Astrocyte (in vitro differentiated cells and primary cell): ENCODE measurements around the gene TAGLN2. TPM values are rescaled to one million over a fixed set of nuclear protein-coding genes. Genes with fewer than 3 reads are reported as not detected.

ENCODE experiments used
- DNase-seq: peaks from one replicate; pipeline ENCODE4 v3.0.0-alpha.2; 2010; ENCODE audit warnings: low read depth
- FAIRE-seq: peaks from 2 replicates; lab custom pipeline; 2011; peaks lifted over from hg19 to GRCh38; lab: Jason Lieb, UNC
- H2AFZ ChIP-seq: 2 replicates; pipeline ENCODE4 v1.6.0; 2012; ENCODE audit warnings: low read depth, low read length, inconsistent platforms
- H3K27ac ChIP-seq: 2 replicates; pipeline ENCODE4 v1.5.1; 2011; ENCODE audit warnings: low read depth, low read length, inconsistent platforms
- H3K27me3 ChIP-seq: 2 replicates; pipeline ENCODE4 v1.6.0; 2011; ENCODE audit warnings: low read length, inconsistent platforms; ENCODE audit not compliant: insufficient read depth
- H3K36me3 ChIP-seq: 2 replicates; pipeline ENCODE4 v1.5.1; 2011; ENCODE audit warnings: low read length, inconsistent platforms; ENCODE audit not compliant: insufficient read depth
- H3K4me1 ChIP-seq: 2 replicates; pipeline ENCODE4 v1.5.1; 2011; ENCODE audit warnings: low read length, inconsistent platforms; ENCODE audit not compliant: insufficient read depth
- H3K4me2 ChIP-seq: 2 replicates; pipeline ENCODE4 v1.6.0; 2012; ENCODE audit warnings: low read length, inconsistent platforms
- H3K4me3 ChIP-seq: 2 replicates; pipeline ENCODE4 v1.5.1; 2011; ENCODE audit warnings: low read depth, mild to moderate bottlenecking, low read length, inconsistent platforms; ENCODE audit not compliant: insufficient read depth
- H3K79me2 ChIP-seq: 2 replicates; pipeline ENCODE4 v1.6.0; 2012; ENCODE audit warnings: mild to moderate bottlenecking, low read length, inconsistent platforms; ENCODE audit not compliant: insufficient read depth
- H3K9ac ChIP-seq: 2 replicates; pipeline ENCODE4 v1.6.0; 2012; ENCODE audit warnings: mild to moderate bottlenecking, low read length, inconsistent platforms
- H3K9me3 ChIP-seq: 2 replicates; pipeline ENCODE4 v1.5.1; 2012; ENCODE audit warnings: low read depth, mild to moderate bottlenecking, low read length, inconsistent platforms; ENCODE audit not compliant: insufficient read depth
- H4K20me1 ChIP-seq: 2 replicates; pipeline ENCODE4 v1.6.0; 2012; ENCODE audit warnings: low read length, inconsistent platforms; ENCODE audit not compliant: insufficient read depth
- H3K27ac Mint-ChIP-seq: one replicate; pipeline ENCODE4 v1.8.0; 2021; ENCODE audit warnings: mild to moderate bottlenecking, mixed read lengths; ENCODE audit not compliant: unreplicated experiment
- H3K27me3 Mint-ChIP-seq: one replicate; pipeline ENCODE4 v1.8.0; 2021; ENCODE audit warnings: low read depth, mixed read lengths; ENCODE audit not compliant: unreplicated experiment
- H3K36me3 Mint-ChIP-seq: one replicate; pipeline ENCODE4 v1.8.0; 2021; ENCODE audit warnings: low read depth, mixed read lengths; ENCODE audit not compliant: unreplicated experiment
- H3K4me1 Mint-ChIP-seq: one replicate; pipeline ENCODE4 v1.8.0; 2021; ENCODE audit warnings: low read depth, mixed read lengths; ENCODE audit not compliant: unreplicated experiment
- H3K4me3 Mint-ChIP-seq: one replicate; pipeline ENCODE4 v1.8.0; 2021; ENCODE audit warnings: mild to moderate bottlenecking, moderate library complexity, mixed read lengths; ENCODE audit not compliant: unreplicated experiment
- H3K9me3 Mint-ChIP-seq: one replicate; pipeline ENCODE4 v1.8.0; 2021; ENCODE audit warnings: mild to moderate bottlenecking, mixed read lengths; ENCODE audit not compliant: unreplicated experiment
- CTCF ChIP-seq: IDR thresholded peaks from 2 replicates; pipeline ENCODE4 v1.5.1; 2011; ENCODE audit warnings: low read depth, mild to moderate bottlenecking, inconsistent platforms, low read length, moderate library complexity; ENCODE audit not compliant: insufficient read depth
- EZH2 ChIP-seq: IDR thresholded peaks from 2 replicates; pipeline ENCODE4 v1.6.1; 2012; ENCODE audit warnings: mild to moderate bottlenecking, low read length, inconsistent platforms; ENCODE audit not compliant: insufficient read depth
- total RNA-seq: library from RNA; stranded (reverse); gene quantifications from 2 replicates; pipeline ENCODE4 v1.2.1, GENCODE V29; 2021

TAGLN2 gene
- total RNA-seq, 1 donor from 2014 or later: 688 TPM

- Histone ChIP-seq H3K4me1 (peaks cover 36% of the 10 kb centered on the region), H3K36me3 (peaks cover 25% of the 10 kb centered on the region), H3K4me2 (peak overlapping the region; percentile 98), H4K20me1 (peaks cover 56% of the 10 kb centered on the region), H3K9me3 (no peaks in the 10 kb centered on the region), H3K27ac (peak overlapping the region; percentile 100), H3K4me3 (peak overlapping the region; percentile 98), H3K79me2 (peaks cover 73% of the 10 kb centered on the region), H3K9ac (peak overlapping the region; percentile 99), H3K27me3 (no peaks in the 10 kb centered on the region), H2AFZ (no peak overlapping the region)
- H3K27me3 Mint-ChIP-seq: no peaks in the 10 kb centered on the region
- H3K9me3 Mint-ChIP-seq: no peaks in the 10 kb centered on the region
- peak overlapping the region; percentile 90 for H3K4me3 Mint-ChIP-seq
- peak overlapping the region; percentile 99 for H3K27ac Mint-ChIP-seq
- no peak for TF ChIP-seq EZH2
- TF ChIP-seq CTCF: no peak
- peak; percentile 85 for DNase-seq
- FAIRE-seq: no peak
- peaks cover 40% of the 10 kb centered on the region for H3K4me1 Mint-ChIP-seq
- peaks cover 14% of the 10 kb centered on the region for H3K36me3 Mint-ChIP-seq
Measured at GRCh38 chr1:159923203-159924024, 1.9 kb downstream of the TAGLN2 start.

GRCh38 chr1:159922511-159923202, 2.6 kb downstream of the TAGLN2 start:
- H4K20me1 ChIP-seq: peaks cover 61% of the 10 kb centered on the region
- peak overlapping the region; percentile 99 for H3K9ac ChIP-seq
- no peaks in the 10 kb centered on the region for H3K9me3 ChIP-seq
- Mint-ChIP-seq H3K9me3 (no peaks in the 10 kb centered on the region), H3K27me3 (no peaks in the 10 kb centered on the region), H3K27ac (peak overlapping the region; percentile 99), H3K4me1 (peaks cover 45% of the 10 kb centered on the region), H3K4me3 (peak overlapping the region; percentile 90), H3K36me3 (peaks cover 21% of the 10 kb centered on the region)
- peak overlapping the region; percentile 100 for H3K27ac ChIP-seq
- TF ChIP-seq CTCF (no peak), EZH2 (no peak)
- no peaks in the 10 kb centered on the region for H3K27me3 ChIP-seq
- H3K4me3 ChIP-seq: peak overlapping the region; percentile 98
- peaks cover 26% of the 10 kb centered on the region for H3K36me3 ChIP-seq
- peak overlapping the region; percentile 98 for H3K4me2 ChIP-seq
- peaks cover 76% of the 10 kb centered on the region for H3K79me2 ChIP-seq
- DNase-seq (no peak), FAIRE-seq (no peak)
- peaks cover 41% of the 10 kb centered on the region for H3K4me1 ChIP-seq
- no peak overlapping the region for H2AFZ ChIP-seq
